HEK293T (cell line): ENCODE measurements around the gene ABCA4.

ENCODE experiments used
- CTCF ChIA-PET: fragments of 350-600 bp; formaldehyde crosslinking; extraction: SDS; loops from one replicate; lab custom pipeline; 2021; ENCODE audit warnings: antibody characterized with exemption, inconsistent platforms; lab: Yijun Ruan, JAX
- POLR2A ChIA-PET: fragments of 350-600 bp; formaldehyde crosslinking; extraction: SDS; loops from one replicate; lab custom pipeline; 2020; ENCODE audit warnings: antibody characterized with exemption, inconsistent platforms; lab: Yijun Ruan, JAX
- DNase-seq: peaks from one replicate; pipeline ENCODE4 v3.0.0; 2012; ENCODE audit warnings: mixed read lengths; ENCODE audit errors: extremely low spot score
- ARNT ChIP-seq: fragments of 450-650 bp; IDR thresholded peaks from 2 replicates; pipeline ENCODE4 v1.6.1; 2017; ENCODE audit warnings: mild to moderate bottlenecking
- BHLHE40 ChIP-seq: fragments of 450-650 bp; IDR thresholded peaks from 2 replicates; pipeline ENCODE4 v1.6.1; 2016; ENCODE audit warnings: mild to moderate bottlenecking, moderate library complexity, borderline replicate concordance
- CTBP1 ChIP-seq: fragments of 450-650 bp; IDR thresholded peaks from 2 replicates; pipeline ENCODE4 v1.6.1; 2016; ENCODE audit warnings: borderline replicate concordance
- ELF4 ChIP-seq: fragments of 450-650 bp; IDR thresholded peaks from 2 replicates; pipeline ENCODE4 v1.6.1; 2017; ENCODE audit warnings: antibody characterized with exemption
- FOXA1 ChIP-seq: fragments of 450-650 bp; IDR thresholded peaks from 2 replicates; pipeline ENCODE4 v1.6.1; 2016; ENCODE audit warnings: mild to moderate bottlenecking
- FOXK2 ChIP-seq: fragments of 450-650 bp; IDR thresholded peaks from 2 replicates; pipeline ENCODE4 v1.6.1; 2016; ENCODE audit warnings: mild to moderate bottlenecking
- FOXM1 ChIP-seq: fragments of 450-650 bp; IDR thresholded peaks from 2 replicates; pipeline ENCODE4 v1.6.1; 2017; ENCODE audit warnings: mild to moderate bottlenecking, borderline replicate concordance
- HDGF ChIP-seq: fragments of 450-650 bp; IDR thresholded peaks from 2 replicates; pipeline ENCODE4 v1.6.1; 2017; ENCODE audit warnings: antibody characterized with exemption, borderline replicate concordance
- L3MBTL2 ChIP-seq: fragments of 450-650 bp; conservative IDR thresholded peaks from 2 replicates; pipeline ENCODE4 v1.6.1; 2016; ENCODE audit warnings: mild to moderate bottlenecking
- LEF1 ChIP-seq: fragments of 450-650 bp; IDR thresholded peaks from 2 replicates; pipeline ENCODE4 v1.6.1; 2017; ENCODE audit warnings: mild to moderate bottlenecking, borderline replicate concordance
- NFRKB ChIP-seq: fragments of 450-650 bp; IDR thresholded peaks from 2 replicates; pipeline ENCODE4 v1.6.1; 2016; ENCODE audit warnings: mild to moderate bottlenecking, moderate library complexity
- SP1 ChIP-seq: fragments of 450-650 bp; IDR thresholded peaks from 2 replicates; pipeline ENCODE4 v1.6.1; 2017
- SUZ12 ChIP-seq: fragments of 450-650 bp; IDR thresholded peaks from 2 replicates; pipeline ENCODE4 v1.6.1; 2016; ENCODE audit warnings: mild to moderate bottlenecking
- TARDBP ChIP-seq: fragments of 450-650 bp; IDR thresholded peaks from 2 replicates; pipeline ENCODE4 v1.6.1; 2016
- ZNF384 ChIP-seq: fragments of 450-650 bp; IDR thresholded peaks from 2 replicates; pipeline ENCODE4 v1.6.1; 2016
- TF ChIP-seq, protein P1 (sequence below): fragments of 450-650 bp; IDR thresholded peaks from 2 replicates; pipeline ENCODE4 v1.6.1; 2016

The ABCA4 gene

DNA sequence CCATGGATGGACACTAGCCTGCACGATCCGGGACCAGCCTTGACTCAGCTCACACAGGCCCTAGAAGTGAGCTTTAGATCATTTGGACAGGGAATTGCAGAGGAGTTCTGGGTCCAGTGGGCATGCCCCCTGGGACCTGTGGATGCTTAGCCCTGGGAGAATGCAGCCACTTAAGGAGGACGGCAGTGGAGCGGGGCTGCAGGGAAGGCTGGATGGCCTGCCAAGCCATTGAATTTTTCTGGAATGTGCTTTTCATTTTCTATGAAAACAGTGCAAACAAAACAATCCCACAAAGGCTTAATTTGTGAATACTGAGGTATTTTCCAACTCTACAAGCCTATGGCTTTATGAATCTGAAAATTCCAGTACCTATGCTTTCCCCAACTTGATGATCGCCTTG lies 131.3 kb downstream of the ABCA4 start:
- POLR2A ChIA-PET, result no interaction called here
- TF ChIP-seq FOXM1 (no peak), CTBP1 (no peak), HDGF (no peak), ELF4 (no peak), FOXA1 (no peak), SP1 (no peak), ARNT (no peak), TARDBP (no peak), LEF1 (no peak), FOXK2 (no peak), L3MBTL2 (no peak), ZNF384 (no peak), NFRKB (no peak), SUZ12 (no peak), BHLHE40 (no peak)
- TF ChIP-seq, protein P1, sequence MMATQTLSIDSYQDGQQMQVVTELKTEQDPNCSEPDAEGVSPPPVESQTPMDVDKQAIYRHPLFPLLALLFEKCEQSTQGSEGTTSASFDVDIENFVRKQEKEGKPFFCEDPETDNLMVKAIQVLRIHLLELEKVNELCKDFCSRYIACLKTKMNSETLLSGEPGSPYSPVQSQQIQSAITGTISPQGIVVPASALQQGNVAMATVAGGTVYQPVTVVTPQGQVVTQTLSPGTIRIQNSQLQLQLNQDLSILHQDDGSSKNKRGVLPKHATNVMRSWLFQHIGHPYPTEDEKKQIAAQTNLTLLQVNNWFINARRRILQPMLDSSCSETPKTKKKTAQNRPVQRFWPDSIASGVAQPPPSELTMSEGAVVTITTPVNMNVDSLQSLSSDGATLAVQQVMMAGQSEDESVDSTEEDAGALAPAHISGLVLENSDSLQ, result no peak
- CTCF ChIA-PET, result interaction anchor here (0.9 kb wide), 1 partner anchor 9 kb away, joined by 5 read pairs; no protein-coding TSS in a partner anchor
- no peak for DNase-seq

DNA sequence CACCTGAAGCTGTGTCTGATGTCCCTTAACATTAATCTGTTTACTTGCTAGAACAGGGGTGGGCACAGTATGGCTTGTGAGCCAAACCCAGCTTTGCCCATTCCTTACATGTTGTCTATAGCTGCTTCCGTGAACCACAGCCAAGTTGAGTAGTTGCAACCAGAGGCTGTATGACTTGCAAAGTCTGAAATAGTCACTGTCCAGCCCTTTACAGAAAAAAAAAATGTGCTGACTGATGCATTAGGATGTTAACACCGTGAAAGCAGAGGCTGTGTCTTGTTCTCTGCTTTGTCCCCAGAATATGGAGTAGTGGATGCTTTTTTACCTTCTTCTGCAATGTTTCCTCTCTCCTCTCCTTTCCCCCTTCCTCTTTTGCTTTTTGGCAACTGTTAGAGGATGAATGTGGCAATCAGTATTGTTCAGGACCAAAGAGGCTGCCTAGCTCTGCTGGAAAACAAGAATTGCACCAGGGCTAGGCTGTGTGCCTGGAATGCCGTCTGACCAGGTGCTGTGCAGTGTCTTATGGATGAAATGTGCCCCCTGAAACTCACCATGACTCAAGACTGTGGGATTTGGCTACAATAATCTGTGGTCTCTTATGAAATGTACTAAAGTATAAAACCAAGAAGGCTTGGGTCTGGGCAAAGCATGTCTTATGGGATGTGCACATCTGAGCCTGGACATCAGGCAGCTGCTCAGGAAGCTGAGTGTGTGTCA lies 132.2 kb downstream of the ABCA4 start:
- POLR2A ChIA-PET, result no interaction called here
- no peak for DNase-seq
- CTCF ChIA-PET, result no interaction called here
- TF ChIP-seq CTBP1 (no peak), TARDBP (no peak), FOXA1 (no peak), NFRKB (no peak), SUZ12 (no peak), HDGF (no peak), SP1 (no peak), ARNT (no peak), LEF1 (no peak), ZNF384 (no peak), L3MBTL2 (no peak)
- TF ChIP-seq, protein P1, result no peak

DNA sequence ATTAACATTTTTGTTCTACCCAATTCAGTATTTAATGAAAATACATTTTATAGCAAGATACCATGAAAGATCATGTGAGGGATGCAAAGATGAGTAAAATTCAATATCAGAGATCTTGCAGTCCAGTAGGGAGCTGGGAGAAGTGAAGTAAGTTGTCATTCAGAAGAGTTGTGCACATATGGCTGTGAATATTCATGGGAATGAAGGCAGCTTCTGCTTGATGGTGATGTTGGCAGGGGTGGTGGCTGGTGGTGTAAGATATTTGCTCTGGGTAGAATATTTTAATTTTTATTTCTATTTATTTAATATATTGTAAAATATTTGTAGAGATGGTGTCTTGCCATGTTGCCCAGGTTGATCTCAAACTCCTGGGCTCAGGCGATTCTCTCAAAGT lies 139.7 kb downstream of the ABCA4 start:
- ChIA-PET POLR2A (interaction anchor here (1.1 kb wide), 1 partner anchor 102 kb away, joined by 4 read pairs; no protein-coding TSS in a partner anchor), CTCF (interaction anchor here (1.3 to 1.9 kb wide), 3 partner anchors 9 to 31 kb away, joined by 4 to 7 read pairs (median 5); no protein-coding TSS in a partner anchor)
- no peak for TF ChIP-seq HDGF
- TF ChIP-seq, protein P1, result no peak
- TF ChIP-seq SUZ12, result no peak
- no peak for TF ChIP-seq ARNT
- TF ChIP-seq FOXM1, result no peak
- TF ChIP-seq CTBP1, result no peak
- no peak for TF ChIP-seq L3MBTL2
- TF ChIP-seq TARDBP, result no peak
- TF ChIP-seq FOXK2, result no peak
- no peak for TF ChIP-seq NFRKB
- no peak for TF ChIP-seq ZNF384
- no peak for TF ChIP-seq SP1
- TF ChIP-seq BHLHE40, result no peak
- DNase-seq, result no peak

DNA sequence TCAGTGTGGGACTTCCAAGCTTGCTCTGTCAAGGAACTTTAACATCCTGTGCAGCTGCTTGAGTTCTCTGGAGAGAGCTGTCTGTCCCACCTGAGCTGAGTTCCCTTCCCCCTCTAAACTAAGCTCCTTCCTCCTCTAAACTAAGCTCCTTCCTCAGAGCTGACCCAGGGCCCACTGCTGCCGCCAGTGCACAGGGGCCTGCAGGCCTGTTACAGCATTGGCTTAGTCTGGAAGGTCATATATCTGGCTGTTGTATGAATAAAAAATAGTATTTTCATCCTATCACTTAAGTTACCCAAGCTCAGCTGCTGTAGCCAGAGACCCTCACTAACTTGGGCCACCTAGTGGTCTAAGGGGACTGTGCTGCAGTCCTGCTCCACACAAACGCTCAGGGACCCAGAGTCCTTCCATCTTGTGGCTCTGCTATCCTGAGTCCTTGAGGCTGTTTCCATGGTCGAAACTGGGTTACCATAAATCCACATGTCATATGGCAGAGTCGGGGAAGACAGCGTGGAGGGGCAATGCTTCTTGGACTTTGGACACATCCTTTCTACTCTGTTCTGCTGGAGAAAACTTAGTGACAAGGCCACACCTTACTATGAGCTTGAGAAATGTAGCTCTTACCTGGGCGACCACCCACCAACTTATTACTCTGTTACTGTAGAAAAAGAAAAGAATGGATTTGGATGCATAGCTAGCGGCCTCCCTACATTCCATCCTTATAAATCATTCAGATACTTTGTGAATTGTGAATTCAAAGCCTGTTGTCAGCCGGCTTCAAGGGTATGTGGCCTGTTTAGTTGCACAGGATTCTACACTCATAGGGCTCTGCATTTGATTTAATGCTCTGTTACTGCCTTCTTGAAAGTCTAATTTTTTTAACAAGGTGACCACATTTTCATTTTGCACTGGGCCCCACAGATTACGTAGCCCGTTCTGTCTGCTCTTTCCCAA lies 140.4 kb downstream of the ABCA4 start:
- DNase-seq, result peak; percentile 65
- TF ChIP-seq NFRKB (no peak), FOXM1 (no peak), FOXA1 (no peak), ZNF384 (no peak), LEF1 (no peak), TARDBP (no peak), ELF4 (no peak), HDGF (no peak), FOXK2 (no peak), L3MBTL2 (no peak), ARNT (no peak), SUZ12 (no peak), BHLHE40 (no peak), CTBP1 (no peak), SP1 (no peak)
- TF ChIP-seq, protein P1, result no peak
- ChIA-PET POLR2A (interaction anchor here (1.1 to 1.3 kb wide), 2 partner anchors 11 to 101 kb away, joined by 3 to 4 read pairs; no protein-coding TSS in a partner anchor), CTCF (interaction anchor here (0.5 to 1.9 kb wide), 8 partner anchors 10 to 642 kb away, joined by 3 to 7 read pairs (median 4); no protein-coding TSS in a partner anchor)
